Kidney (tissue), 14 donors: Measurements from ENCODE around the gene GPR107. TPM values are rescaled to one million over a fixed set of nuclear protein-coding genes. Genes with fewer than 3 reads are reported as not detected.

Experiments
- DNase-seq, 5 donors: peaks; one replicate each; pipeline ENCODE4 v3.0.0-alpha.2; 2013 to 2020
- FAIRE-seq: peaks from 2 replicates; lab custom pipeline; 2012; peaks lifted over from hg19 to GRCh38; lab: Jason Lieb, UNC
- H3K27ac ChIP-seq, 2 donors: one replicate each; pipeline ENCODE4 v1.7.0; 2013; ENCODE audit warnings: low read depth in 2 of 2, low read length in 2 of 2, inconsistent platforms in 1 of 2
- H3K27me3 ChIP-seq: one replicate; pipeline ENCODE4 v1.7.1; 2013; ENCODE audit warnings: low read length, inconsistent platforms; ENCODE audit not compliant: control insufficient read depth, insufficient read depth
- H3K36me3 ChIP-seq, 3 donors: one replicate each; pipeline versions ENCODE4 v1.7.0 to v1.7.1; 2013; ENCODE audit warnings: low read length in 3 of 3, control low read depth in 1 of 3, inconsistent platforms in 1 of 3; ENCODE audit not compliant: insufficient read depth in 3 of 3, control insufficient read depth in 2 of 3
- H3K4me1 ChIP-seq, 3 donors: one replicate each; pipeline versions ENCODE4 v1.7.0 to v1.7.1; 2013; ENCODE audit warnings: low read length in 3 of 3, inconsistent platforms in 1 of 3, low read depth in 1 of 3; ENCODE audit not compliant: control insufficient read depth in 2 of 3, insufficient read depth in 2 of 3
- H3K4me3 ChIP-seq, 3 donors: one replicate each; pipeline versions ENCODE4 v1.7.0 to v1.8.1; 2013; ENCODE audit warnings: low read length in 3 of 3, control low read depth in 1 of 3, inconsistent platforms in 1 of 3
- H3K9ac ChIP-seq, 3 donors: one replicate each; pipeline versions ENCODE4 v1.7.0 to v1.7.1; 2013; ENCODE audit warnings: low read length in 3 of 3, control low read depth in 1 of 3, inconsistent platforms in 1 of 3
- H3K9me3 ChIP-seq, 3 donors: one replicate each; pipeline versions ENCODE4 v1.7.0 to v1.7.1; 2013; ENCODE audit warnings: low read length in 3 of 3, control low read depth in 1 of 3, inconsistent platforms in 1 of 3; ENCODE audit not compliant: control insufficient read depth in 2 of 3, insufficient read depth in 1 of 3
- intact Hi-C: fragments of 100-400 bp; cut with DNase I; formaldehyde crosslinking; loops from one replicate; pipeline ENCODE4 v1.11.1; 2022
- polyA plus RNA-seq: library from polyadenylated mRNA; stranded (reverse); fragments of 350-450 nt; fragmentation: Illumina TruSeq; extraction: RNeasy Lipid Tissue Mini Kit (QIAGEN cat#74804); gene quantifications from one replicate; pipeline ENCODE4 v1.2.3, GENCODE V29; 2014; ENCODE audit warnings: low read depth, low replicate concordance; ENCODE audit not compliant: insufficient read depth
- total RNA-seq: library from RNA; stranded (reverse); fragmentation: NEBNext Ultra II Directional; extraction: Animal tissue kit (Norgen Biotek cat#: 25700); gene quantifications from one replicate; pipeline ENCODE4 v1.2.1, GENCODE V29; 2021
- TF ChIP-seq, protein P1 (sequence below): IDR thresholded peaks from 3 replicates; pipeline ENCODE4 v1.5.1; 2012; ENCODE audit warnings: mild to moderate bottlenecking, moderate library complexity, borderline replicate concordance; ENCODE audit not compliant: insufficient read depth; ENCODE audit errors: extremely low read depth
- donor health status: control.
- donor health status: control.
- donor health status: control.
- donor health status: control.
- donor health status: control.
- donor health status: DM: yes; HTN: yes; CAD: no.
- donor health status: Normal renal cell carcinoma (clear cell type).

The GPR107 gene
- total and polyA plus RNA-seq, 2 donors from 2014 or later, result 18.0 to 45.6 TPM

DNA sequence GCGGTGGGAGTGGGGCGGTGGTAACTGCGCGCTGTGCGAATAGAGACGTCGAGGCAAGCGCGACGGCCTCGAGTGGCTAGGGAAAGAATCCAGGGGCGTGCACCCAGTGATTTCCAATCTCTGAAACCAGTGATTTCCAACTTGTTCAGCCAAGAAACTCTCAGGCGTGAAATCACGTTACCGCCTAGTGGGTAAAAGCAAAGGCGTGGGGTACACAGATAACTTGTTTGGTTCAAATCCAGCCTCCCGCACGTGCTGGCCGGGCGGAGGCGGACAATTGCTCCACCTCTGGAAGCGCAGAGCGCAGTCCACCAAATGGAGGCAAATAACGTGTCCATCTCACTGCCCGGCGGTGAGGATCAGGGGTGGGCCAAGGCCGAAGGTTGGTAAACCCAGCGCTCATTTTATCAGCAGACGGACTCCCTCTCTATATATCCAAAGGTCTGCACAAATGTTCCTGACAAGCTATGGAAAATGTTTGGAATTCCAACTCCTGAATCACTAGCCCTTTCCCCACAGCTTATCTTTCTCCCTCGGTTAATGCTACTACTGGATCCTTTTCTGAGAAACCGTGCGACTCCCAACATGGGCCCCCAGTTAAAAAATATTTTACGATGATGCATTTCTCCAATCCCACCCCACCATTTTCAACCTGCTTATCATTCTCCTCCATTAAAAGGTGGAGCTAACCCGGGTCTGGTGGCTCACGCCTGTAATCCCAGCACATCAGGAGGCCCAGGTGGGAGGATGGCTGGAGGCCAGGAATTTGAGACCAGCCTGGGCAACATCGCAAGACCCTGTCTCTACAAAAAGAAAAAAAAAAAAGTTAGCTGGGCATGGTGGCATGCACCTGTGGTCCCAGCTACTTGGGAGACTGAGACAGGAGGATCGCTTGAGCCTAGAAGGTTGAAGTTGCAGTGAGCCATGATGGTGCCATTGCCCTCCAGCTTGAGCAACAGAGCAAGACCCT lies 9.8 kb upstream of the GPR107 start:
- intact Hi-C loops, result no loop called here
- FAIRE-seq (no peak), DNase-seq (peak; percentile 55 to 86 (median 73))
- H3K27ac ChIP-seq, result peak overlapping the region; percentile 86 to 93
- H3K4me1 ChIP-seq, result peaks cover 0 to 6% (median 0%) of the 10 kb centered on the region in 3 donors
- peak overlapping the region; percentile 67 to 82 (median 81) for H3K4me3 ChIP-seq
- H3K9ac ChIP-seq, result peak overlapping the region in 1 of 3 donors; percentile 14
- no peaks in the 10 kb centered on the region for H3K9me3 ChIP-seq
- H3K36me3 ChIP-seq, result no peaks in the 10 kb centered on the region
- TF ChIP-seq, protein P1, sequence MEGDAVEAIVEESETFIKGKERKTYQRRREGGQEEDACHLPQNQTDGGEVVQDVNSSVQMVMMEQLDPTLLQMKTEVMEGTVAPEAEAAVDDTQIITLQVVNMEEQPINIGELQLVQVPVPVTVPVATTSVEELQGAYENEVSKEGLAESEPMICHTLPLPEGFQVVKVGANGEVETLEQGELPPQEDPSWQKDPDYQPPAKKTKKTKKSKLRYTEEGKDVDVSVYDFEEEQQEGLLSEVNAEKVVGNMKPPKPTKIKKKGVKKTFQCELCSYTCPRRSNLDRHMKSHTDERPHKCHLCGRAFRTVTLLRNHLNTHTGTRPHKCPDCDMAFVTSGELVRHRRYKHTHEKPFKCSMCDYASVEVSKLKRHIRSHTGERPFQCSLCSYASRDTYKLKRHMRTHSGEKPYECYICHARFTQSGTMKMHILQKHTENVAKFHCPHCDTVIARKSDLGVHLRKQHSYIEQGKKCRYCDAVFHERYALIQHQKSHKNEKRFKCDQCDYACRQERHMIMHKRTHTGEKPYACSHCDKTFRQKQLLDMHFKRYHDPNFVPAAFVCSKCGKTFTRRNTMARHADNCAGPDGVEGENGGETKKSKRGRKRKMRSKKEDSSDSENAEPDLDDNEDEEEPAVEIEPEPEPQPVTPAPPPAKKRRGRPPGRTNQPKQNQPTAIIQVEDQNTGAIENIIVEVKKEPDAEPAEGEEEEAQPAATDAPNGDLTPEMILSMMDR, result no peak
- H3K27me3 ChIP-seq, result no peaks in the 10 kb centered on the region

DNA sequence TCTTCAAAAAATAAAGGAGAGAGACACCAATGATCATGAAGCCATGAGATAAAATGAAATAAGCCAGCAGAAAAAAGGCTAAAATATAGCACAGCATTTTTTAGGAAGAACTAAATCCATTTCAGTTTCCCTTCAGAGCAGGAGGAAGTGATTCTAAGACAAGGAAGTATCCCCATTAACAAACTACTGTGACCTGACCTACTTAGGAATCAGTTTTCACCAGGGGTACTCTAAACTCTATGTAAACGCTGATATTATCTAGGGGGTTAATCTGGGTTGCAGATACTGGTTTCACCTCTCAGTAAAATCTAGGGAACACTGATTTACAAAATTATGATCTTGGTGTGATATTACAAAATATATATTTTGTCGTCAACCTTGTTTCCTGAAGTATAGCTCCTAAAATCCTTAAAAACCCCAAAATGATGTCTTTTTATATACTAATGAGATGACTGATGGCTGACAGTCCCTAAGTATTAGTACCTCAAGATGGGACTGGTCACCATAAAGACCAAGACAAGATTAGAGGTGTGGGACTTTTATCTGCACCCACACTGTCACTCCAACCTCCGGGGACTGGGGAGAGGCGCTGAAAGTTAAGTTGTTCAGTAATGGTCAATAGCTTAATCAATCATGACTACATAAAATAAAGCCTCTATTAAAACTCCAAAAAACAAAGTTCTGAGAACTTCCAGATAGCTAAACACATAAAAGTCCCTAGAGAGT lies 7.8 kb upstream of the GPR107 start:
- Histone ChIP-seq H3K36me3 (no peaks in the 10 kb centered on the region), H3K9me3 (no peaks in the 10 kb centered on the region), H3K4me3 (no peak overlapping the region), H3K27me3 (no peaks in the 10 kb centered on the region), H3K4me1 (peaks cover 0 to 6% (median 0%) of the 10 kb centered on the region in 3 donors), H3K27ac (no peak overlapping the region), H3K9ac (no peak overlapping the region)
- DNase-seq (no peak), FAIRE-seq (no peak)
- TF ChIP-seq, protein P1, result no peak
- intact Hi-C loops, result no loop called here

DNA sequence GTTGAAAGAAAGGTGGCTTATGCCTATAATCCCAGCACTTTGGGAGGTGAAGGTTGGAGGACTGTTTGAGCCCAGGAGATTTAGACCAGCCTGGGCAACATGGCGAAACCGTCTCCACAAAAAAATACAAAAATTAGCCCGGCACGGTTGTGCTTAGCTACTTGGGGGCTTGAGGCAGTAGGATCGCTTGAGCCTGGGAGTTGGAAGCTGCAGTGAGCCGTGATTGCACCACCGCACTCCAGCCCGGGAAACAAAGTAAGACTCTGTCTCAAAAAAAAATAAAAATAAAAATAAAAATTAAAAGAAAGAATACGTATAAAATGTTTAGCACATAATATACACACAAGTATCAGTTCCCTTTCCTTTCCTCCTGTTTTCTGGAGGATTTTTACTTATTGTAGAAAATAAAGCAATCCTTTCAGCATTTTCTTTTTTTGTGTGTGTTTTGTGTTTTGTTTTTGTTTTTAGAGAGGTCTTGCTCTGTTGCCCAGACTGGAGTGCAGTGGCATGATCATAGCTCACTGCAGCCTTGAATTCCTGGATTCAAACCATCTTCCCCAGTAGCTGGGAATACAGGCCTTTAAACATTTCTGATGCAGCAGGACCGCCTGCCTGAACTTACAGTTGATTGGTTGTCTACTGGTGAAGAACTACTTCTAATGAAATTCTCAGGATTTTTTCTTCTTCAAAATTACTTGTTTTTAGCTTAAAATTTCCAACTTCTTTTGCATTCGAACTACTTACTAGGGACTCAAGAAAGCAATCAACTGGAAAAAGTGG lies 4.1 kb upstream of the GPR107 start:
- Histone ChIP-seq H3K27ac (no peak overlapping the region), H3K36me3 (no peaks in the 10 kb centered on the region), H3K9ac (no peak overlapping the region), H3K9me3 (no peaks in the 10 kb centered on the region), H3K27me3 (no peaks in the 10 kb centered on the region), H3K4me1 (peaks cover 0 to 10% (median 2%) of the 10 kb centered on the region in 3 donors), H3K4me3 (no peak overlapping the region)
- TF ChIP-seq, protein P1, result no peak
- no peak for FAIRE-seq
- no peak for DNase-seq
- intact Hi-C loops, result no loop called here
